Measurements from ENCODE around the gene DNAJA2.

The DNAJA2 gene

DNA sequence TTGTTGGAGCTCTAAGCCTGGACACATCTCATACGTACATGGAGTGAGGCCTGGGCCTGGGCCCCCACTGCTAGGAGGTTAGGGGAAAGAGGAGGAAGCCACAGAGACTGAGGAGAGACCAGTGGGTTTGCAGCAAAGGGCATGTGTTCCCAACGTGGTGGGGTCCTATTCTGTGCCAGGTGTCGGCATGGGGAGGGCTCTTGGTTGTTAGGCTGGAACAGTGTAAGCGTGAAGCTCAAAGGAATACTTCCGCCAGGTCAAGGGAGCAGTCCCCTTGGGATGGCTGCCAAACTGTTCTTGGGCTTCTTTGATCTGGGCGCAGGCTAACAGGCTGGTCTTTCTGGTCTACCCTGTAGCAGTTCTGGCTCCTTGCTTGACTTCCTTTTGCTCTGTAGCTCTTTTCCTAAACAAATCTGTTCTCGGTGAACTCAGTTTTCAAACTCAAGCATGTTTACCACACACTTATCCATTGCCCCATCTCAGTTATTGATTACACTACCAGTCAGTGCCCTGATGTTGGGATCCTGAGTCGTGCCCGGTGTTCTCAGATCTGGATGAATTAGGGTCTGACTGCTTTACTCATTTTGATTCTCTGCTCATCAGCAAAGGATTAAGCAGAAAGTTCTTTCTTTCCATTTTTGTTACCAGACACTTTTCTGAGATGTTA is 52.9 kb downstream of the DNAJA2 start:
- H3K36me3 ChIP-seq (ENCODE audit: low read depth): peaks cover 83% of the 10 kb centered on the region
- H3K4me3 ChIP-seq (ENCODE audit: severe bottlenecking): no peak overlapping the region
- TF ChIP-seq, protein P1, sequence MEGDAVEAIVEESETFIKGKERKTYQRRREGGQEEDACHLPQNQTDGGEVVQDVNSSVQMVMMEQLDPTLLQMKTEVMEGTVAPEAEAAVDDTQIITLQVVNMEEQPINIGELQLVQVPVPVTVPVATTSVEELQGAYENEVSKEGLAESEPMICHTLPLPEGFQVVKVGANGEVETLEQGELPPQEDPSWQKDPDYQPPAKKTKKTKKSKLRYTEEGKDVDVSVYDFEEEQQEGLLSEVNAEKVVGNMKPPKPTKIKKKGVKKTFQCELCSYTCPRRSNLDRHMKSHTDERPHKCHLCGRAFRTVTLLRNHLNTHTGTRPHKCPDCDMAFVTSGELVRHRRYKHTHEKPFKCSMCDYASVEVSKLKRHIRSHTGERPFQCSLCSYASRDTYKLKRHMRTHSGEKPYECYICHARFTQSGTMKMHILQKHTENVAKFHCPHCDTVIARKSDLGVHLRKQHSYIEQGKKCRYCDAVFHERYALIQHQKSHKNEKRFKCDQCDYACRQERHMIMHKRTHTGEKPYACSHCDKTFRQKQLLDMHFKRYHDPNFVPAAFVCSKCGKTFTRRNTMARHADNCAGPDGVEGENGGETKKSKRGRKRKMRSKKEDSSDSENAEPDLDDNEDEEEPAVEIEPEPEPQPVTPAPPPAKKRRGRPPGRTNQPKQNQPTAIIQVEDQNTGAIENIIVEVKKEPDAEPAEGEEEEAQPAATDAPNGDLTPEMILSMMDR (IDR thresholded peaks at IDR 0.05; ENCODE audit: poor library complexity, severe bottlenecking): no peak
- ATAC-seq (ENCODE audit: low read depth): no peak
- no peak overlapping the region for H3K27ac ChIP-seq (ENCODE audit: poor library complexity, severe bottlenecking)
- H3K27me3 ChIP-seq (ENCODE audit: insufficient read depth, poor library complexity, severe bottlenecking): no peaks in the 10 kb centered on the region
- no peak for DNase-seq (ENCODE audit: low spot score)
- no peaks in the 10 kb centered on the region for H3K4me1 ChIP-seq (ENCODE audit: insufficient read depth, poor library complexity, severe bottlenecking)
- H3K9me3 ChIP-seq (ENCODE audit: severe bottlenecking): no peaks in the 10 kb centered on the region

DNA sequence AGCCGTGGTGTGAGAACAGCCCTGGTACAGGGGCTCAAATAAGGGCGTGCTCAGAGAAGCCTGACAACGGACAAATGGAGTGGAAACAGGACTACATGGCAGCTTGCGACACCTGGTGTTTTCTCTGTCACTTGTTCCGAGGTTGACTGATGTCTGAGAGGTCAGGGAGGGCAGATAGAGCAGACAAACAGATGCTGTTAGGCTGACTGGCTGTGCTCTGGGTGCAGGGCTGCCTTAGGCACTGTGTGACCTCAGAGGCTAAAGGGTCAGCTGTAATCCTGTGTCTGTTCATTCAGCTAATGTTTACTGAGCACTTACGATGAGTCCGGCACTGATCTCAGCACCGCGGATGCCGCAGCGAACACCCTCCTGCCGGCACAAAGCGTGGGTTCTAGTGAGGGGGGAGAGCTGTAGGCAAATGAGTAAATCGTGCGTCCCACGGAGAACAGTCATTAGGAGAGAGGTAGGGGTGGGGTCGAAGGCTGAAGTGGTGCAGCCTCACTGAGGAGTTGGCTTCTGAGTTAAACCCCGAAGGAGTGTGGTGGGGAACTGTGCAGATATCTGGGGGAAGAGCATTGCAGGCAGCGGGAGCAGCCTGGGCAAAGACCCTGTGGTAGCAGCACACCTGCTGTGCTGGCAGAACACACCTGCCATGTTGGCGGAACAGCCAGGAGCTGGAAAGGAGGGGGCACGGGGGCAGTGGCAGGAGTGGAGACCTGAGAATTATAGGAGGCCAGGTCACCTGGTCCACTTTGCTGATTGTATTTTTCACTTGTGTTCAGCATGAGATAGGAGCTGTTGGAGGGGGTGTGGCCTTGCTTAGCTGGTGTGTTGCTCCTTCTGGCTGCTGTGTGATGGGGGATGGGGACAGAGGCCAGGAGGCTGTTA is 54.3 kb downstream of the DNAJA2 start:
- no peak overlapping the region for H3K27ac ChIP-seq (ENCODE audit: poor library complexity, severe bottlenecking)
- TF ChIP-seq, protein P1 (IDR thresholded peaks at IDR 0.05; ENCODE audit: poor library complexity, severe bottlenecking): no peak
- H3K27me3 ChIP-seq (ENCODE audit: insufficient read depth, poor library complexity, severe bottlenecking): no peaks in the 10 kb centered on the region
- H3K4me1 ChIP-seq (ENCODE audit: insufficient read depth, poor library complexity, severe bottlenecking): no peaks in the 10 kb centered on the region
- DNase-seq (ENCODE audit: low spot score) (no peak), ATAC-seq (ENCODE audit: low read depth) (no peak)
- peaks cover 88% of the 10 kb centered on the region for H3K36me3 ChIP-seq (ENCODE audit: low read depth)
- H3K9me3 ChIP-seq (ENCODE audit: severe bottlenecking): no peaks in the 10 kb centered on the region
- H3K4me3 ChIP-seq (ENCODE audit: severe bottlenecking): no peak overlapping the region

DNA sequence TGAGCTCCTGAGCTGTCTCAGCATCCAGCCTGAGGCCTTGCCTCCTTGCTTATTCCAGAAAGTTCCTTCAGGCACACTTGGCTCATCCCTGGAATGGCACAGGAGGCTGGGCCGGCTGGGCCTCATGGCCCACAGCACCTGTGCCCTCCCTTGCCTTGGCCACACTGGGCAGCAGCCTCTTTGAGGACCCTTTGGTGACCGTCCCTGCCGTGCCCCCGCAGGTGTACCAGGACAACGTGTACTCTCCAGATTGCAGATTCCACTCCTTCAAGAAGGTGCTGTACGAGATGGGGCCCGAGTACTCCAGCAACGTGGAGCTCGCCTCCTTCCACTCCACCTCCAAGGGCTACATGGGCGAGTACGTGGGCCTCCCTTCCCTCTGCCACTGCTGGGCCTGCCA is 55.1 kb downstream of the DNAJA2 start:
- Histone ChIP-seq H3K36me3 (ENCODE audit: low read depth) (peaks cover 88% of the 10 kb centered on the region), H3K27ac (ENCODE audit: poor library complexity, severe bottlenecking) (no peak overlapping the region), H3K9me3 (ENCODE audit: severe bottlenecking) (no peaks in the 10 kb centered on the region), H3K4me3 (ENCODE audit: severe bottlenecking) (no peak overlapping the region), H3K4me1 (ENCODE audit: insufficient read depth, poor library complexity, severe bottlenecking) (no peaks in the 10 kb centered on the region), H3K27me3 (ENCODE audit: insufficient read depth, poor library complexity, severe bottlenecking) (no peaks in the 10 kb centered on the region)
- no peak for DNase-seq (ENCODE audit: low spot score)
- no peak for ATAC-seq (ENCODE audit: low read depth)
- TF ChIP-seq, protein P1 (IDR thresholded peaks at IDR 0.05; ENCODE audit: poor library complexity, severe bottlenecking): no peak

DNA sequence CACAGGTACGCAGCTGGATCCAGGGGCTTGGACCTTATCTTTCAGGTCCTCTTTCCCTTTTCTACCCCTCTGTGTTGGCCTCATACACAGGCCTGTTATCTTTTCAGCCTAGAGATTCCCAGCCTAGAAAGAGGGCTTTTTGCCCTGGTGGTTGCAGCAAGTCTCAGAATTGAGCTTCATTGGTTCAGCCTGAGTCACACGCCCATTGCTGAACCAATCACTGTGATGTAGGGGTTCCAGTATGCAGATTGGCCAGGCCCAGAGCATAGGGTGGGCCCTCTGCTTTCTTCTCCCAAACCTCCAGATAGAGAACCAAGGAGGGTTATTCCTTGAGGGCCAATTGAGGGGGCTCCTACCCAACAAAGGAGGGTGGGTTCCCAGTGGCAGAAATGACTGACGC is 56.5 kb downstream of the DNAJA2 start:
- H3K4me1 ChIP-seq (ENCODE audit: insufficient read depth, poor library complexity, severe bottlenecking): no peaks in the 10 kb centered on the region
- no peaks in the 10 kb centered on the region for H3K9me3 ChIP-seq (ENCODE audit: severe bottlenecking)
- no peak for DNase-seq (ENCODE audit: low spot score)
- H3K36me3 ChIP-seq (ENCODE audit: low read depth): peaks cover 86% of the 10 kb centered on the region
- H3K27ac ChIP-seq (ENCODE audit: poor library complexity, severe bottlenecking): no peak overlapping the region
- no peaks in the 10 kb centered on the region for H3K27me3 ChIP-seq (ENCODE audit: insufficient read depth, poor library complexity, severe bottlenecking)
- TF ChIP-seq, protein P1 (IDR thresholded peaks at IDR 0.05; ENCODE audit: poor library complexity, severe bottlenecking): no peak
- H3K4me3 ChIP-seq (ENCODE audit: severe bottlenecking): no peak overlapping the region
- no peak for ATAC-seq (ENCODE audit: low read depth)
